ENCODE results near the gene ATP5PO.
A peak's percentile ranks its signal among the peaks of the same experiment; 100 is the strongest.

Gene ATP5PO

GRCh38 chr21:33948096-33948950, 32.7 kb upstream of the ATP5PO start:
- Histone ChIP-seq H3K4me1 (ENCODE audit: insufficient read depth, low read length) (peaks cover 23% of the 10 kb centered on the region), H3K9ac (ENCODE audit: low read depth, low read length) (peak overlapping the region; percentile 38), H3K9me3 (ENCODE audit: control insufficient read depth, insufficient read depth, low read length) (no peaks in the 10 kb centered on the region), H3K36me3 (ENCODE audit: insufficient read depth, low read length) (no peaks in the 10 kb centered on the region)

- peak overlapping the region; percentile 38 for H3K9ac ChIP-seq (ENCODE audit: low read depth, low read length)
- no peaks in the 10 kb centered on the region for H3K9me3 ChIP-seq (ENCODE audit: control insufficient read depth, insufficient read depth, low read length)
- no peaks in the 10 kb centered on the region for H3K36me3 ChIP-seq (ENCODE audit: insufficient read depth, low read length)
- peaks cover 23% of the 10 kb centered on the region for H3K4me1 ChIP-seq (ENCODE audit: insufficient read depth, low read length)
These were observed 32.0 kb upstream of the ATP5PO start for GRCh38 chr21:33947451-33948095.

- H3K9me3 ChIP-seq (ENCODE audit: control insufficient read depth, insufficient read depth, low read length) = no peaks in the 10 kb centered on the region
- peaks cover 27% of the 10 kb centered on the region for H3K4me1 ChIP-seq (ENCODE audit: insufficient read depth, low read length)
- H3K9ac ChIP-seq (ENCODE audit: low read depth, low read length) = no peak overlapping the region
- no peaks in the 10 kb centered on the region for H3K36me3 ChIP-seq (ENCODE audit: insufficient read depth, low read length)
These were observed 30.2 kb upstream of the ATP5PO start for GRCh38 chr21:33945652-33946270.

- no peaks in the 10 kb centered on the region; the same call in 1 of the 2 replicates for H3K36me3 ChIP-seq (ENCODE audit: insufficient read depth, low read length)
- H3K9ac ChIP-seq (ENCODE audit: low read depth, low read length) = no peak overlapping the region
- H3K9me3 ChIP-seq (ENCODE audit: control insufficient read depth, insufficient read depth, low read length) = no peaks in the 10 kb centered on the region
- H3K4me1 ChIP-seq (ENCODE audit: insufficient read depth, low read length) = peaks cover 24% of the 10 kb centered on the region
These were observed 28.7 kb upstream of the ATP5PO start for GRCh38 chr21:33944185-33944763.

- peaks cover 14% of the 10 kb centered on the region for H3K4me1 ChIP-seq (ENCODE audit: insufficient read depth, low read length)
- no peaks in the 10 kb centered on the region; the same call in 1 of the 2 replicates for H3K36me3 ChIP-seq (ENCODE audit: insufficient read depth, low read length)
- no peaks in the 10 kb centered on the region for H3K9me3 ChIP-seq (ENCODE audit: control insufficient read depth, insufficient read depth, low read length)
- no peak overlapping the region for H3K9ac ChIP-seq (ENCODE audit: low read depth, low read length)
These were observed 27.7 kb upstream of the ATP5PO start for GRCh38 chr21:33943293-33943692.

GRCh38 chr21:33942426-33942825, 26.8 kb upstream of the ATP5PO start:
- Histone ChIP-seq H3K9me3 (ENCODE audit: control insufficient read depth, insufficient read depth, low read length) (no peaks in the 10 kb centered on the region), H3K36me3 (ENCODE audit: insufficient read depth, low read length) (no peaks in the 10 kb centered on the region; the same call in 1 of the 2 replicates), H3K9ac (ENCODE audit: low read depth, low read length) (no peak overlapping the region), H3K4me1 (ENCODE audit: insufficient read depth, low read length) (peaks cover 13% of the 10 kb centered on the region)

GRCh38 chr21:33940881-33941245, 25.3 kb upstream of the ATP5PO start:
- Histone ChIP-seq H3K4me1 (ENCODE audit: insufficient read depth, low read length) (peaks cover 12% of the 10 kb centered on the region), H3K36me3 (ENCODE audit: insufficient read depth, low read length) (no peaks in the 10 kb centered on the region; the same call in 1 of the 2 replicates), H3K9ac (ENCODE audit: low read depth, low read length) (no peak overlapping the region), H3K9me3 (ENCODE audit: control insufficient read depth, insufficient read depth, low read length) (no peaks in the 10 kb centered on the region)

- Histone ChIP-seq H3K9me3 (ENCODE audit: control insufficient read depth, insufficient read depth, low read length) (no peaks in the 10 kb centered on the region), H3K9ac (ENCODE audit: low read depth, low read length) (no peak overlapping the region), H3K36me3 (ENCODE audit: insufficient read depth, low read length) (no peaks in the 10 kb centered on the region; the same call in 1 of the 2 replicates), H3K4me1 (ENCODE audit: insufficient read depth, low read length) (peaks cover 17% of the 10 kb centered on the region)
These were observed 24.7 kb upstream of the ATP5PO start for GRCh38 chr21:33940164-33940880.

- H3K4me1 ChIP-seq (ENCODE audit: insufficient read depth, low read length) = peaks cover 17% of the 10 kb centered on the region
- H3K9me3 ChIP-seq (ENCODE audit: control insufficient read depth, insufficient read depth, low read length) = no peaks in the 10 kb centered on the region
- no peak overlapping the region for H3K9ac ChIP-seq (ENCODE audit: low read depth, low read length)
- H3K36me3 ChIP-seq (ENCODE audit: insufficient read depth, low read length) = no peaks in the 10 kb centered on the region; the same call in 1 of the 2 replicates
These were observed 23.6 kb upstream of the ATP5PO start for GRCh38 chr21:33939226-33939625.

GRCh38 chr21:33938381-33938780, 22.8 kb upstream of the ATP5PO start:
- Histone ChIP-seq H3K36me3 (ENCODE audit: insufficient read depth, low read length) (no peaks in the 10 kb centered on the region; the same call in 1 of the 2 replicates), H3K9ac (ENCODE audit: low read depth, low read length) (no peak overlapping the region), H3K9me3 (ENCODE audit: control insufficient read depth, insufficient read depth, low read length) (no peaks in the 10 kb centered on the region), H3K4me1 (ENCODE audit: insufficient read depth, low read length) (peaks cover 17% of the 10 kb centered on the region)

- Histone ChIP-seq H3K9me3 (ENCODE audit: control insufficient read depth, insufficient read depth, low read length) (no peaks in the 10 kb centered on the region), H3K4me1 (ENCODE audit: insufficient read depth, low read length) (peaks cover 17% of the 10 kb centered on the region), H3K9ac (ENCODE audit: low read depth, low read length) (no peak overlapping the region), H3K36me3 (ENCODE audit: insufficient read depth, low read length) (no peaks in the 10 kb centered on the region; the same call in 1 of the 2 replicates)
These were observed 22.3 kb upstream of the ATP5PO start for GRCh38 chr21:33937931-33938339.

GRCh38 chr21:33937146-33937545, 21.5 kb upstream of the ATP5PO start:
- Histone ChIP-seq H3K9ac (ENCODE audit: low read depth, low read length) (no peak overlapping the region), H3K36me3 (ENCODE audit: insufficient read depth, low read length) (no peaks in the 10 kb centered on the region; the same call in 1 of the 2 replicates), H3K9me3 (ENCODE audit: control insufficient read depth, insufficient read depth, low read length) (no peaks in the 10 kb centered on the region), H3K4me1 (ENCODE audit: insufficient read depth, low read length) (peaks cover 13% of the 10 kb centered on the region)

- peaks cover 12% of the 10 kb centered on the region; the same call in 1 of the 2 replicates for H3K4me1 ChIP-seq (ENCODE audit: insufficient read depth, low read length)
- H3K9me3 ChIP-seq (ENCODE audit: control insufficient read depth, insufficient read depth, low read length) = no peaks in the 10 kb centered on the region
- no peak overlapping the region for H3K9ac ChIP-seq (ENCODE audit: low read depth, low read length)
- no peaks in the 10 kb centered on the region; the same call in 1 of the 2 replicates for H3K36me3 ChIP-seq (ENCODE audit: insufficient read depth, low read length)
These were observed 20.9 kb upstream of the ATP5PO start for GRCh38 chr21:33936301-33937038.
